ENCODE measurements around the gene OR52E4. TPM values are rescaled to one million over a fixed set of nuclear protein-coding genes. Genes with fewer than 3 reads are reported as not detected.

Gene OR52E4
- total RNA-seq = not detected in 2 replicates

GRCh38 chr11:5880329-5880728, at the start of gene OR52E4:
Gene OR52E4 (plus strand): TSS chr11:5880629. CDS start chr11:5884293, 3,664 bp downstream.

GRCh38 chr11:5841797-5842196, 38.6 kb upstream of the OR52E4 start, which contains the start of gene OR52E6:
Gene OR52E6 (minus strand): TSS chr11:5841897. CDS start chr11:5841897, 0 bp downstream.

GRCh38 chr11:5857590-5857989, 22.8 kb upstream of the OR52E4 start, which contains the start of gene OR52E8:
Gene OR52E8 (minus strand): TSS chr11:5857690. CDS start chr11:5857690, 0 bp downstream.

GRCh38 chr11:5892908-5893307, 12.5 kb downstream of the OR52E4 start, which contains the start of gene OR52E5:
Gene OR52E5 (plus strand): TSS chr11:5893208. CDS start chr11:5900777, 7,569 bp downstream.

Other genes with a start within 250 kb of the OR52E4 start
- gene TRIM5, start 195.6 kb upstream of the OR52E4 start, total RNA-seq = 42.2 and 49.3 TPM in 2 replicates
- 68.2 and 177 TPM in 2 replicates for gene TRIM22, start 190.8 kb upstream of the OR52E4 start, total RNA-seq
- not detected in 2 replicates for gene OR56B1, start 144.2 kb upstream of the OR52E4 start, total RNA-seq
- not detected in 2 replicates for gene OR52N4, start 126.4 kb upstream of the OR52E4 start, total RNA-seq
- not detected in 2 replicates for gene OR52N5, start 97.3 kb upstream of the OR52E4 start, total RNA-seq
- gene OR52N1, start 89.4 kb upstream of the OR52E4 start, total RNA-seq = not detected in 2 replicates
- not detected in 2 replicates for gene OR52N2, start 71.7 kb upstream of the OR52E4 start, total RNA-seq
- gene OR52E6, start 38.7 kb upstream of the OR52E4 start, total RNA-seq = not detected in 2 replicates
- gene OR52E8, start 22.9 kb upstream of the OR52E4 start, total RNA-seq = not detected in 2 replicates
- gene OR52E5, start 12.6 kb downstream of the OR52E4 start, total RNA-seq = not detected in 2 replicates
- gene OR56A3, start 61.6 kb downstream of the OR52E4 start, total RNA-seq = not detected in 2 replicates
- not detected in 2 replicates for gene OR56A5, start 87.9 kb downstream of the OR52E4 start, total RNA-seq
- not detected in 2 replicates for gene OR52L1, start 106.4 kb downstream of the OR52E4 start, total RNA-seq
- gene OR56A4, start 126.3 kb downstream of the OR52E4 start, total RNA-seq = not detected in 2 replicates
- gene OR56A1, start 150.1 kb downstream of the OR52E4 start, total RNA-seq = not detected in 2 replicates
- not detected in 2 replicates for gene OR56B4, start 227.1 kb downstream of the OR52E4 start, total RNA-seq